GM12873 (cell line): Measurements from ENCODE around the gene GALNTL6.

Experiments used
- TF ChIP-seq, protein P1 (sequence below): IDR thresholded peaks from 2 replicates; pipeline ENCODE4 v1.5.1; 2012; ENCODE audit warnings: low read depth, mild to moderate bottlenecking, moderate library complexity, low read length, control low read depth; ENCODE audit not compliant: insufficient read depth; ENCODE audit errors: missing control alignments

The GALNTL6 gene

GRCh38 chr4:172207886-172208285 is 394.7 kb downstream of the GALNTL6 start:
- TF ChIP-seq, protein P1, sequence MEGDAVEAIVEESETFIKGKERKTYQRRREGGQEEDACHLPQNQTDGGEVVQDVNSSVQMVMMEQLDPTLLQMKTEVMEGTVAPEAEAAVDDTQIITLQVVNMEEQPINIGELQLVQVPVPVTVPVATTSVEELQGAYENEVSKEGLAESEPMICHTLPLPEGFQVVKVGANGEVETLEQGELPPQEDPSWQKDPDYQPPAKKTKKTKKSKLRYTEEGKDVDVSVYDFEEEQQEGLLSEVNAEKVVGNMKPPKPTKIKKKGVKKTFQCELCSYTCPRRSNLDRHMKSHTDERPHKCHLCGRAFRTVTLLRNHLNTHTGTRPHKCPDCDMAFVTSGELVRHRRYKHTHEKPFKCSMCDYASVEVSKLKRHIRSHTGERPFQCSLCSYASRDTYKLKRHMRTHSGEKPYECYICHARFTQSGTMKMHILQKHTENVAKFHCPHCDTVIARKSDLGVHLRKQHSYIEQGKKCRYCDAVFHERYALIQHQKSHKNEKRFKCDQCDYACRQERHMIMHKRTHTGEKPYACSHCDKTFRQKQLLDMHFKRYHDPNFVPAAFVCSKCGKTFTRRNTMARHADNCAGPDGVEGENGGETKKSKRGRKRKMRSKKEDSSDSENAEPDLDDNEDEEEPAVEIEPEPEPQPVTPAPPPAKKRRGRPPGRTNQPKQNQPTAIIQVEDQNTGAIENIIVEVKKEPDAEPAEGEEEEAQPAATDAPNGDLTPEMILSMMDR: no peak

DNA sequence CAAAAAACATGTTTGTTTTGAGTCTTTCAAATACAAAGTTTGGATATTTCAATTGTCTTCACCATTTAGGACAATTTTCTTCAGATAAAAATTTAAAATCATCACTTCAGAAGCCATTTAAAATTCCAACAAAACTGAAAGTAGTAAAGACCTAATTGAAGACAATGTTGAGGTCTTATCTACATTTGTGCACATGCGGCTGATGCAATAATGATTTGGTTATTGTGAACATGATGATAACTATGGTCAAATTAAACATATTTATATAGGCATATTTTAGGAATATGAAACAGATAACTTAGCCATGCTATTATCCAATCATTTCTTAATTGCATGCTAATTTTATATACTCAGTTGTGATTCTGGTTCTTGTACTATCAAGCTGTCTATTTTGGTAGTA is 407.5 kb downstream of the GALNTL6 start:
- TF ChIP-seq, protein P1: no peak

DNA sequence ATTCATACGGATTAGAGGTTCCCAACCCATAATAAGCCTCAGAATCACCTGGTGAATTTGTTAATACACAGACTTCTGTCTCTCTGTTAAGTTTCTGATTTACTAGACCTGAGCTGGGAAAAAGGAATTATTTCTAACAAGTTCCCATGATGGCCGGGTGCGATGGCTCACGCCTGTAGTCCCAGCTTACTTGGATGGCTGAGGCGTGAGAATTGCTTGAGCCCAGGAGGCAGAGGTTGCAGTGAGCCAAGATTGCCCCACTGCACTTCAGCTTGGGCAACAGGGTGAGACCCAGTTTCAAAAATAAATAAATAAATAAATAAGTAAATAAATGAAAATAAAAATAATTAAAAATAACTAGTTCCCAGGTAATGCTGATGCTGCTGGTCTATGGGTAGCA is 412.3 kb downstream of the GALNTL6 start:
- TF ChIP-seq, protein P1: no peak

DNA sequence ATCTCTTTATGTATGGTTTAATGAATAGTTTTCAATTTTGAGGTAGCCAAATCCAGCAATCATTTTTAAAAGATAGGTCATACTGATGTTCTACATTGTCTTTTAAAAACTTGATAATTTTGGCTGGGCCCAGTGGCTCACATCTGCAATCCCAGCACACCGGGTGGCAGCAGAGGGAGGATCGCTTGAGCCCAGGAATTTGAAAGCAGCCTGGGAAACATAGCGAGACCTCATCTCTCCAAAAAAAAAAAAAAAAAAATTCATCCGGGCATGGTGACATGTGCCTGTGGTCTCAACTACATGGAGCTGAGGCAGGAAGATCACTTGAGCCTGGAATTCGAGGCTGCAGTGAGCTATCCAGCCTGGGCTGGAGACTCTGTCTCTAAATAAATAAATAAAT is 419.8 kb downstream of the GALNTL6 start:
- TF ChIP-seq, protein P1: no peak

- TF ChIP-seq, protein P1: no peak
Observed at GRCh38 chr4:172243551-172243950, 430.3 kb downstream of the GALNTL6 start.

DNA sequence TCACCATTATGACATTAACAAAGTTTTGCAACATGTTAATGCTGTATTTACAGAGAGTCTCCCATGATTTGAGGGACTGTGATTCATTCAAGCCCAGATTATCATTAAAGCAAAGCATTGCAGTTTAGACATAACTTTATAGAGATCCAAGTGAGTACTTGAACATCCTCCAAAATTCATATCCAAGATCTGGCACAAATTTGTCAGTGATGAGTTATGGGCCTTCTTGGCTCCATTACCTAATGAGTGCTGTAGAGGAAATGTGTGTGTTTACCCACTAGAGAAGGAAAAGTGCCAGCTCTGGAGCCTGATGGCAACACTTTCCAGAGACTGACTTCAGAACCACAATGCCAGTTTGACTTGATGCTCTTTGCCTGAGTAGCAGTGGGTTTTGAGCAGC is 432.3 kb downstream of the GALNTL6 start:
- TF ChIP-seq, protein P1: no peak

- TF ChIP-seq, protein P1: no peak
Observed at GRCh38 chr4:172253409-172253808, 440.2 kb downstream of the GALNTL6 start.
